ENCODE data around the gene P2RX1.

DNA sequence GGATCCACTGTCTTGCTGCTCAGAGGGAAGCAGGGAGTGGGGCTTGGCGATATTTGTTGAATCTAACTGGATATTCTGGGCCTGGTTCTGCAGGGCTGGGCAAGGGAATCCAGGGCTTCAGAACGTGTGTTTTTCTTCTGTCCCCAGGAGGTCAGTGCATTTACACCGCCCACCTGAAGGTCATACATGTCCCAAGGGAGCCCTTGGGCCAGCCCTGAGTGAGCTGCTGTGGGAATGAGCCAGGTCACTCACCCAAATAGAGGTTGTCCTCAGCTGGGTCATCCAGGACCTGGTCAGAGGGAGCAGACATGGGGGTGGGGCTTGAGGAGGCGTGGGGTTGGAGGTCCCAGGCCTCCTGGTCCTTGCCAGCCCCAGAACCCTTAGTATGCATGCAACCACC, 34.0 kb downstream of the P2RX1 start:
- TF ChIP-seq CTCF (IDR thresholded peaks at IDR 0.05) (no peak), EP300 (IDR thresholded peaks at IDR 0.05) (no peak)
